Upper lobe of right lung (tissue), 1 donor: ENCODE measurements around the gene REN. TPM values are rescaled to one million over a fixed set of nuclear protein-coding genes. Genes with fewer than 3 reads are reported as not detected.

ENCODE experiments used
- ATAC-seq: fragments of 200-7000 bp; cut with Tn5 transposase; one replicate; pipeline ENCODE4 v1.9.1; 2020; ENCODE audit warnings: mild to moderate bottlenecking, moderate library complexity
- DNase-seq: peaks from one replicate; pipeline ENCODE4 v3.0.0-alpha.2; 2020
- H3K27ac ChIP-seq: fragments of 200-600 bp; one replicate; pipeline ENCODE4 v1.8.0; 2022
- H3K27me3 ChIP-seq: fragments of 200-600 bp; one replicate; pipeline ENCODE4 v1.8.0; 2022; ENCODE audit warnings: mild to moderate bottlenecking
- H3K36me3 ChIP-seq: fragments of 200-600 bp; one replicate; pipeline ENCODE4 v1.8.0; 2022
- H3K4me1 ChIP-seq: fragments of 200-600 bp; one replicate; pipeline ENCODE4 v1.8.0; 2022
- H3K4me3 ChIP-seq: fragments of 200-600 bp; one replicate; pipeline ENCODE4 v1.8.0; 2022; ENCODE audit warnings: mild to moderate bottlenecking
- H3K9me3 ChIP-seq: fragments of 200-600 bp; one replicate; pipeline ENCODE4 v1.8.0; 2022
- CTCF ChIP-seq: fragments of 200-600 bp; IDR thresholded peaks from one replicate; pipeline ENCODE4 v1.8.0; 2022; ENCODE audit warnings: antibody characterized with exemption
- intact Hi-C: fragments of 100-400 bp; cut with DNase I; formaldehyde crosslinking; loops from one replicate; pipeline ENCODE4 v1.11.0; 2022
- total RNA-seq: library from RNA; stranded (reverse); fragmentation: NEBNext Ultra II Directional; extraction: Animal tissue kit (Norgen Biotek cat#: 25700); gene quantifications from one replicate; pipeline ENCODE4 v1.2.1, GENCODE V29; 2021
- donor health status: DM: no; HTN: yes; CAD: no; lungs with severe emphysema.

The REN gene
- total RNA-seq, 1 donor from 2014 or later = 0.81 TPM

- Histone ChIP-seq H3K4me1 (no peaks in the 10 kb centered on the region), H3K9me3 (no peaks in the 10 kb centered on the region)
Measured at GRCh38 chr1:204134103-204134502, 32.0 kb downstream of the REN start.

GRCh38 chr1:204132718-204133117, 33.4 kb downstream of the REN start:
- DNase-seq = no peak
- ATAC-seq = no peak
- peaks cover 6% of the 10 kb centered on the region for H3K4me1 ChIP-seq
- no peaks in the 10 kb centered on the region for H3K27me3 ChIP-seq
- H3K4me3 ChIP-seq = no peak overlapping the region
- no peaks in the 10 kb centered on the region for H3K36me3 ChIP-seq
- H3K27ac ChIP-seq = no peak overlapping the region
- H3K9me3 ChIP-seq = no peaks in the 10 kb centered on the region
- intact Hi-C loops = loop anchor here (5.0 kb wide), 1 partner anchor 270 kb away; the partner anchor contains the start of gene SNRPE
- no peak for TF ChIP-seq CTCF

More at GRCh38 chr1:204134103-204134502, 32.0 kb downstream of the REN start:
- intact Hi-C loops = loop anchor here (5.0 kb wide), 1 partner anchor 272 kb away; the partner anchor contains the start of gene SNRPE
- ATAC-seq = no peak
- no peak overlapping the region for H3K27ac ChIP-seq
- TF ChIP-seq CTCF = no peak
- DNase-seq = no peak
- H3K36me3 ChIP-seq = no peaks in the 10 kb centered on the region
- H3K4me3 ChIP-seq = no peak overlapping the region
- H3K27me3 ChIP-seq = no peaks in the 10 kb centered on the region

- H3K4me1 ChIP-seq = peaks cover 10% of the 10 kb centered on the region
- no peaks in the 10 kb centered on the region for H3K9me3 ChIP-seq
- TF ChIP-seq CTCF = no peak
- intact Hi-C loops = loop anchor here (5.0 kb wide), 1 partner anchor 270 kb away; the partner anchor contains the start of gene SNRPE
- H3K36me3 ChIP-seq = peaks cover 3% of the 10 kb centered on the region
- H3K27me3 ChIP-seq = no peaks in the 10 kb centered on the region
- H3K27ac ChIP-seq = no peak overlapping the region
- DNase-seq (no peak), ATAC-seq (no peak)
- no peak overlapping the region for H3K4me3 ChIP-seq
Measured at GRCh38 chr1:204131978-204132377, 34.2 kb downstream of the REN start.

DNA sequence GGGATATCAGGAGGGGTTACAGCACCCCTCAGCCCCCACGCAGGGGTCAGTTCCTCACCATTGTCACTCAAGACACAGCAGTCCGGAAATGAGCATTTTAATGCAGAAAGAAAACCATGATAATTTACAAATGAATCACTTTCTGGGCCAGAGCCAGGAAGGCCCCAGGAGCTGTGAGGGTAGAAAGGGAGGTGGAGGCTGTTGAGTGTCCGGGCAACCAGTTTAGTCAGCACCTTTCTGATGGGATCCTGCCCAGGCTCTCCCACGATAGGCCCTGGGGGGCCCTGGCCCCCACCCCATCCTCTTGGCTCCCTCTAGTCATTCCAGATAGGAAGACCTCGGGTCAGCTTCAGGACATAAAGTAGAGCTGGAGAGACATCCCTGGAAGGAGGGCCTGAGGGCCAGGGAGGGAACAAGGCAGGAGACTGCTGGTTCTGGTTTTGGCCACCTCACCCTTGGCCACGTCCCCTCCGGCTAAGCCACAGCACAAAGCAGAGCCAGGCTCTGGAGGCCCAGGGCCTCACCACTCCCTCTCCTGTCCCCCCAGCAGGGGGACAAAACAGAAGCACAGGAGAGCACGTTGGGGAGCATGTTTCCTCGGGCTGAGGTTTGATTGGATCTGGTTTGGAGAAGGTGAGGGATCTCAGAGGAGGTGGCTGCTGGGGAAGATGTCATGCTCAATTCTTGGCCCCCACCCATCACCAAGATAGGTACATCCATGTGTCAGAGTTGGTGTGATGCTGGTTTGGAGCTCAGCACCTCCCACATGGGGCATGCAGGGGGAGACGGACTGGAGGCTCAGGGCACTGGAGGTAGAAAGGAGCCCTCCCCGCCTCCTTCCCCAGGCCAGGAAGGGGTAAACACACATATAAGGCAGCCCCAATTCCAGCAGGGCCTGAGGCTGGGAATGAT, 34.9 kb downstream of the REN start:
- DNase-seq (no peak), ATAC-seq (no peak)
- H3K36me3 ChIP-seq = peaks cover 11% of the 10 kb centered on the region
- H3K27ac ChIP-seq = no peak overlapping the region
- no peaks in the 10 kb centered on the region for H3K9me3 ChIP-seq
- H3K27me3 ChIP-seq = no peaks in the 10 kb centered on the region
- peaks cover 13% of the 10 kb centered on the region for H3K4me1 ChIP-seq
- no peak overlapping the region for H3K4me3 ChIP-seq
- intact Hi-C loops = loop anchor here (5.0 kb wide), 1 partner anchor 269 kb away; the partner anchor contains the start of gene SNRPE
- TF ChIP-seq CTCF = no peak

- no peak for TF ChIP-seq CTCF
- no peaks in the 10 kb centered on the region for H3K9me3 ChIP-seq
- DNase-seq (no peak), ATAC-seq (no peak)
- H3K27me3 ChIP-seq = no peaks in the 10 kb centered on the region
- H3K4me1 ChIP-seq = peaks cover 13% of the 10 kb centered on the region
- H3K27ac ChIP-seq = no peak overlapping the region
- H3K36me3 ChIP-seq = peaks cover 21% of the 10 kb centered on the region
- intact Hi-C loops = loop anchor here (5.0 kb wide), 1 partner anchor 268 kb away; the partner anchor contains the start of gene SNRPE
- H3K4me3 ChIP-seq = no peak overlapping the region
Measured at GRCh38 chr1:204130178-204130577, 36.0 kb downstream of the REN start.
